Activated CD4-positive, CD25-positive, alpha-beta regulatory T cell (primary cell): Measurements from ENCODE around the gene SYT13.

Source experiments
- DNase-seq, 4 experiments: peaks; one replicate each; lab custom pipeline; 2025; lab: John Stamatoyannopoulos, UW

SYT13 gene

GRCh38 chr11:45313171-45313865 lies 27.2 kb upstream of the SYT13 start:
- no peak for DNase-seq

GRCh38 chr11:45305874-45306623 lies 19.9 kb upstream of the SYT13 start:
- DNase-seq = no peak

- no peak for DNase-seq
These were observed 18.8 kb upstream of the SYT13 start for GRCh38 chr11:45304992-45305335.

DNA sequence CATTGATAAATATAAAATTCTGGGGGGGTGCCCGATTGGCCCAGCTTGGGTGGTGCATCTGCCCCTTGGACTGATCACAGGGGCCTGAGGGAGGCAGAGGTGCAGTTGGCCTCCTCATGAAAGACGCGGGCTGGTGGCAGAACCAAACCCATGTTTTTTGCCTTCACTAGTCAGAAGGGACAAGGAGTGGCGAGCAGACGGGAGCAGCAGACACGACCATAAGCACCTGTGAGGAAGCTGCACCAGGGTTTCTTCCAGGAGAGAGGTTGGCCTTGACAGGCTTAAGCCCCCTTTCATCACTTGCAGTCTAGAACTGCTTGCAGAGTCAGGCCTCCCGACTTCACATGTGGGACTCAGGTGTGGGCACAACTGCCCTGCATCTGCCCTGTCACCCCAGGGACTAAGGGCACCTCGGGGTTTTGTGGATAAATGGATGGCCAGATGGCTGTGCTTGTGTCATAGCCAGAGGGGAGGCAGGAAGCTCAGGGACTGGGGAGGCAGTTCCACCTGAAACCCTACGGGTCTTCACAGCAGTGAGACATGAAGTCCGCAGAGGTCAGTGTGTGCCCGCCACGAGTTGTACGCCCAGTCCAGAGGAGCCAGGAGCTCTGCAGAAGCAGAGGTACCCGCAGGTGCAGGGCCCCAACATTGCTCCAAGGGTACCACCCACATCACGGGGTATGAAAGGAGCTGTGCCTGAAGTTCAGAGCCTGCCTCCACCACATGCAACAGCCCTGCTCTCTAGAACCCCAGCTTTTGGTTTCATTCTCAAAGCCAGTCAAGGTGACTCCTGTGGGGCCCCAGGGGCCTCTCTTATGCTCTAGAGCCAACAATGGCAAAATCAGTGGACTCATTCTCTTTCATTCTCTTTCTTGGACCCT lies 18.2 kb upstream of the SYT13 start:
- DNase-seq = no peak

DNA sequence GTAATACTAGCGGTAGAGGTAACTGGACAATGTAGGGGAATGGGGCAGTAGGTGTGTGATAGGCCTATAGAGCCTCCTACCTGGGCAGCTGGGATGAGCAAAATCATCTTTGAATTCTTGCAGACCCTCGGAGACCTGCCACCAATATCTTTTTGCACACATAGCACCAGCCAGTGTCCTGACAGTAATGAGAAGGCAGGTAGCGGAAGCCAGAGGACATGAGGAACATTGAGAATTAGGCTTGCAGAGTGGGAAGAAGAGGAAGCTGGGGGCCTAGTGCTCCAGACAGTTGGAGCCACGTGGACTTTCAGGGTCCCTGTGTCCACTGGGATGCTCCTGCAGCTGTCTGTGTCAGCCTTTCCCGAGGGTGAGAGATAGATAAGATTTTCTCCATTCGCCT lies 17.2 kb upstream of the SYT13 start:
- DNase-seq = no peak

DNA sequence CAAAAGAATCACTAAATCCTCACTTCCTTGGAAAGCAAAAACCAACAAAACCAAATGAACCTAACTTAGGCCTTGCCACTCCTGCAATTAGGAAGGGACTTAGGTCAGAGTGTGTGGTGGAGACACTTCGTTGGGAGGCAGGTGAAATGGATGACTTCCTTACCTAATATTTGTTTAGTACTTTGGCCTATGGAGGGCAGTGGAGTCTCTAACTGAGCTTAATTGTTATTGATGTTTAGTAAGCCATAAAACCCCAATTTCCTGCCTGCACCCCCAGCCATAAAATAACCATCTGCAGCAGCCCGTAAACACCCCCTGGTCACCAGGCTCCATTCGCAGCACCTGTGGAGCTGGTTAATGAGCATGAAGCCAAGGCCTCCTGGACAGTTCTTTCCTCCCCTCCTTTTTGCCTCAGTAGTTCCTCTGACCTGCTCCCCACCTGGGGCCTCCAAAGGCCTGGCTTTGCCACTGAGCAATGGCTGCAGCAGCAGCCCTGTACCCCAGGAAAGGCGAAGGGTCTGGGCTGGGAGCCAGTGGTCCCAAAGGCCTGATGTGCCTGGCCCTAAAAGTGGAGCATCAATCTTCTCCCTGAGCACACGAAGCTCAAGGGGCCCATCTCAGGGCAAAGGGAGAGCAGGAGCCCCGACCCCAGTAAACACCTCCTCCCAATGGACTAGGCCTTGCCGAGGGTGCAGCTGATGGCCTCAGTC lies 15.6 kb upstream of the SYT13 start:
- DNase-seq = no peak

DNA sequence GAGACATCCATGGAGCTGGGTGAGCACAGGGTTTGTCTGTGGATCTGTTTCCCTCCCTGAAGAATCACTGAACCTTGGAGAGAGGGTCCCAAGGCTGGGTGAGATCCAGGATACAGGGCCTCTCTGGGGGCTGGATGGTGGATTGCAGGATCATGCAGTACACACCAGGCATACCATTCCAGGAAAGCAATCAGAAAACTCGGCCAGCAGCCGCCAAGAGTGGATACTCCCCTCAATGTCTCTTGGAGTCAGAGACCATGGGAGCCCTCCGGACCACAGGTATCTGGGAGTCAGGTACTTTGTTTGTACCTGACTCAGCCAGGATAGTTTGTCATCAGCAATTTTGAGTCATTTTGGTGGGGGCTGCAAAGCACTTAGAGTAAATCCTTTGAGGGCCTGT lies 14.6 kb upstream of the SYT13 start:
- DNase-seq = no peak

DNA sequence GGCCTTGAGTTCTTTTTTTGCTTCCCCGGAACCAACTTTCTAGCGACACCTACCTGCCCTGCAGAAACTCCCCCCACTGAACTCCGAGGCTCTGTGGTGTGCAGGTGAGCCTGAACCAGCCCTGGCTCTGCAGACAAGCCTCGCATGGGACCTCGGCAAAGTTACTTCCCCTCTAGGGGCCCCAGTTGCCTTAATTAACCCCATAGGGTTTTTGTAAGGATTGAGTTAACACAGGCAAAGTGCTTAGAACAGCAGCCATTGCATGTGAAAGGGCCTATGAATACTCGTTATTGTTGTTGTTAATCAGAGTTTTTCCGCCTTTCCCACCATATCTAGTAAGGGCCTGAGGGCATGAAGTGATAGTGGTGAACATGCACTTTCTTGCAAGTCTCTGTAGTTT lies 12.6 kb upstream of the SYT13 start:
- no peak for DNase-seq

DNA sequence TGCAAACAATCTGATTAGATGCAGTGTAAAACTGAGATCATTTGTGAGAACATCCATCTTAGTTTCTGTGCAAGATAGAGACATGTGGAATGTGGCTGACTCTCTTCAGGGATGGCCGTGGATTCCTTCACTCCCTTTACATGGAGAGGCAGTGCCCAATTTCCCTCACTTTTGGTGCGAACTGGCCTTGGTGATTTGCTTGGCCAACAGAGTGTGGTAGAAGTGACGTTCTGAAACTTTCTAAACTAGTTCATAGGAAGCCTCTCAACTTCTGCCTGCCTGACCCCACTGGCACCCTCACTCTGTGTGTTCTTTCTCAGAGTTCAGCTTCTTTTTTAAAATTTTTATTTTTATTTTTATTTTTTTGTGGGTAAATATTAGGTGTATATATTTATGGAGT lies 9.9 kb upstream of the SYT13 start:
- no peak for DNase-seq

- no peak for DNase-seq
These were observed 8.4 kb upstream of the SYT13 start for GRCh38 chr11:45294499-45294898.

- peak in 3 of 4 experiments; percentile 7 to 8 (median 7) for DNase-seq
These were observed 7.5 kb upstream of the SYT13 start for GRCh38 chr11:45293566-45294192.

DNA sequence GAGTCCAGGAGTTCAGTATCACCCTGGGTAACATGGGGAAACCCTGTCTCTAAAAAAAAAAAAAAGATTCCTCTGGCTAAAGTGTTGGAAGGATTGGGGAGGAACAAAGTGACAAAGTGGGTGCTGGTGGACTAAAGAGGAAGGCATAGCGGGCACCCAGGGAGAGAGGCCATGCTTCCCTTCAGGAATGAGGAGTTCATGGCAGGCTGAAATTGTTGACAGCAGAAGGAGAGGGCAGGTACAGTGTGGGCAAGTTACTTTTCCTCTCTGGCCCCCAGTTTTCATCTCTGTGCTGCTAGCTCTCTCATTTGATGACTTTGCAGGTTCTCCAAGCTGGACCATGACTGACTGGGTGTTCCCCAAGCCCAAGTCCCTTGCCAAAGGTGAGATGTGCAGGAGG lies 4.4 kb upstream of the SYT13 start:
- DNase-seq = no peak

- DNase-seq = no peak
These were observed 3.2 kb upstream of the SYT13 start for GRCh38 chr11:45289369-45289768.

DNA sequence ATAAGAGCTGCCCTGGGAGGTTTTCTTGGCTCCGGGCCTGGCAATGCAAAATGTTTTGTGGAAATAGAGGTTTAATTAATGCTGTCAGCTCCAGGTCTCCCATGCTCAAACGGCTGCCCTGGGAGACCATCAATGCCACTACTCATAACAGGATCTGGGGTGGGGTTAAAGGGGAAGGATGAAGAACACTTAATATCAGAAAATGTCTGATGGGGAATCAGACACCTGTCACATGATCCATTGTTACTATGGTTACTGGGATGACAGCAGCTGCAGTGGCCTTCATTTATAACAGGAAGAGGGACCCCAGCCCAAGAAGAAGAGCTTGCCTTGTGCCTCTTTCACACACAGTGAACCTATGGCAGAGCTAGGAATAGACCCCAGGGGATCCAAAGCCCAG lies 2.2 kb upstream of the SYT13 start:
- no peak for DNase-seq

- no peak for DNase-seq
These were observed 1.3 kb upstream of the SYT13 start for GRCh38 chr11:45287316-45287903.

DNA sequence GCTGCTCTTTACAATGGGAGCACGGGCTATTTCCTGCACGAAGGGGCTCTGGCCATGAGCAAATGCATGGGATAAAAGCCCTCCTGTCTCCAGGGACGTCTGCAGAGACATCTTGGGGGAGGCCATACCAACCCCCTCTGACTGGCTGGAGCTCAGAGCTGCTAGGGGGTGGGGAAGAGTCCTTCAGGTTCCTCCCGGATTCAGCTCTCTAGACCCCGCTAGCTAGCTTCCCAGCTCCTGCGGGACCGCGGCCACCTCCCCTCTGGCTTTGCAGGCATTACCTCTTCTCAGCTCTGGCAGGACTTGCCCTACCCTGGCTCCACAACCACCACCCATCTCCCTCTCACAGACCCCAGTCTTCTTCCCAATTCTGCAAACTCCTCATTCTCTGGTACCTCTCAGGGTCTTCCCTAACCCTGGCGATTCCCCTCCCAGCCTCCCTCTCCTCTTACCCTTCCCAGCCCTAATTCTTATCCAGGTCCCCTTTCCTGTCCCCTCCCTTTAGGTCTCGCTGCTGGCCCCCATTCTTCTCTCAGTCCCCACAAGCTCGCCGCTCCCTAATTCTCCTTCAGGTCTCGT lies 802 bp downstream of the SYT13 start:
- no peak for DNase-seq

DNA sequence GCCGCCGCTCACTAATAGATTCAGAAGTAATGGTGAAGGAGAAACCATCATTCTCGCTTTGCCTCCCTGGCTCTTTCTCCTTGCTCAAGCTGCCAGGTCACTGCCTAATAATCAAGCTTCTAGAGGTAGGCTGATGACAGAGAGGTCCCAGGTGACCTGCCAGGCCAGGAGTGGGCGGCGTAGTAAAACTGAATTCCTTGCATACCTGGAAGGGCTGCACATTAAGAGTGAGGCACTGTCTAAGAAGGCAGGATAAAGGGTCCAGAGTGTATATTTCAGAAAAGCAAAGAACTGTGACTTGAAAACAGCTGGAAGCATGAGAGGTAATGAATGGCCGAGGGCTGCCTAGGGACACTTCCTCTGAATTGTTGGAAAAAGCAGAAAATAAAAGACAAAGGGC lies 4.1 kb downstream of the SYT13 start:
- no peak for DNase-seq

- no peak for DNase-seq
These were observed 5.7 kb downstream of the SYT13 start for GRCh38 chr11:45280449-45280848.

- DNase-seq = no peak
These were observed 6.5 kb downstream of the SYT13 start for GRCh38 chr11:45279645-45280044.

DNA sequence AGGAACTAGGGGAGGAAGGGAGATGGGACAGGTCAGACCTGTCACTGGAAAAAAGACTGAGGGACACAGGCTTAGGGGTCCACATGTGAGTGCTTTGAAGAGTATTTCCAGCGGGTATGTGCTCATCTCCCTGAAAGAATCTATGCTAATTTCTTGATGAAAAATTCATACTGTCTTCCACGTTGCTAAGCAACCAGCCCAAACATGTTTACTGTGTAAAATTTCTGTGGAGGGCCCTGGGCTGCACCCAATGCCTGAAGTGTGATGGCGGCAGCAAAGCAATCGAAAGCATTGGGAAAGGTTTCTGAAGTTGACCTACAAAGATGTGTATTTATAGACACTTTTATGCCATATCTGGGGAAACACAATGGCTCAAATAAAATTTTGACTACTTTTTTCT lies 7.4 kb downstream of the SYT13 start:
- DNase-seq = no peak

GRCh38 chr11:45275828-45276227 lies 10.3 kb downstream of the SYT13 start:
- no peak for DNase-seq
